Activated T-cell treated with anti-CD3 and anti-CD28 coated beads, Interleukin-2, amount 50 U/mL, for 24 hours (primary cell): Measurements from ENCODE around the gene HTR4.

ENCODE experiments used
- DNase-seq: peaks from one replicate; pipeline ENCODE4 v3.0.0-alpha.2; 2020
- H3K27ac Mint-ChIP-seq: 2 replicates; pipeline ENCODE4 v1.8.0; 2020; ENCODE audit warnings: mild to moderate bottlenecking, mixed read lengths
- H3K27me3 Mint-ChIP-seq: 2 replicates; pipeline ENCODE4 v1.8.0; 2020; ENCODE audit warnings: mixed read lengths
- H3K36me3 Mint-ChIP-seq: 2 replicates; pipeline ENCODE4 v1.8.0; 2020; ENCODE audit warnings: low read depth, mixed read lengths
- H3K4me1 Mint-ChIP-seq: 2 replicates; pipeline ENCODE4 v1.8.0; 2020; ENCODE audit warnings: low read depth, mixed read lengths
- H3K4me3 Mint-ChIP-seq: 2 replicates; pipeline ENCODE4 v1.8.0; 2020; ENCODE audit warnings: mild to moderate bottlenecking, moderate library complexity, mixed read lengths
- H3K9me3 Mint-ChIP-seq: 2 replicates; pipeline ENCODE4 v1.8.0; 2020; ENCODE audit warnings: mixed read lengths

Gene HTR4

DNA sequence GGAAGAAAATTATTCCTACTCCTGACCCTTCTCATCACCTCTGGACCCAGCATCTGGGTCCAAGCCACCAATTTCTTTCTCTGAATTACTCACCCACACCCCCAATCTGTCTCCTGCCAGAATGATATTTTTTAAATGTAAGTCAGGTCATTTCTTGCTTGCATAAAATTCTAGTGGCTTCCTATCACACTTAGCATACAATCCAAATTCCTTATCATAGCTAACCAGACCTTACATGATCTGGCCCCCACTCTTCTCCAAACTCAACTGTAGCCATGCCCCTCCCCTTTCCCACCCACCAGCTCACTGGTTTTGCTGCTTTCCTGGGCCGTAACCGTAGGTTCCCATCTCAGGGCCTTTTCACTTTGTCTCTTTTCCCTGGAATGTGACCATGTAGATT is 15.2 kb downstream of the HTR4 start:
- Mint-ChIP-seq H3K4me3 (no peak overlapping the region), H3K36me3 (no peaks in the 10 kb centered on the region), H3K27me3 (peaks cover 42% of the 10 kb centered on the region), H3K4me1 (no peaks in the 10 kb centered on the region), H3K9me3 (no peaks in the 10 kb centered on the region), H3K27ac (no peak overlapping the region)
- DNase-seq, result no peak

GRCh38 chr5:148636353-148636752 is 18.0 kb downstream of the HTR4 start:
- Mint-ChIP-seq H3K4me3 (no peak overlapping the region), H3K4me1 (peaks cover 9% of the 10 kb centered on the region), H3K9me3 (no peaks in the 10 kb centered on the region), H3K27me3 (peaks cover 45% of the 10 kb centered on the region), H3K27ac (no peak overlapping the region), H3K36me3 (no peaks in the 10 kb centered on the region)
- DNase-seq, result no peak

DNA sequence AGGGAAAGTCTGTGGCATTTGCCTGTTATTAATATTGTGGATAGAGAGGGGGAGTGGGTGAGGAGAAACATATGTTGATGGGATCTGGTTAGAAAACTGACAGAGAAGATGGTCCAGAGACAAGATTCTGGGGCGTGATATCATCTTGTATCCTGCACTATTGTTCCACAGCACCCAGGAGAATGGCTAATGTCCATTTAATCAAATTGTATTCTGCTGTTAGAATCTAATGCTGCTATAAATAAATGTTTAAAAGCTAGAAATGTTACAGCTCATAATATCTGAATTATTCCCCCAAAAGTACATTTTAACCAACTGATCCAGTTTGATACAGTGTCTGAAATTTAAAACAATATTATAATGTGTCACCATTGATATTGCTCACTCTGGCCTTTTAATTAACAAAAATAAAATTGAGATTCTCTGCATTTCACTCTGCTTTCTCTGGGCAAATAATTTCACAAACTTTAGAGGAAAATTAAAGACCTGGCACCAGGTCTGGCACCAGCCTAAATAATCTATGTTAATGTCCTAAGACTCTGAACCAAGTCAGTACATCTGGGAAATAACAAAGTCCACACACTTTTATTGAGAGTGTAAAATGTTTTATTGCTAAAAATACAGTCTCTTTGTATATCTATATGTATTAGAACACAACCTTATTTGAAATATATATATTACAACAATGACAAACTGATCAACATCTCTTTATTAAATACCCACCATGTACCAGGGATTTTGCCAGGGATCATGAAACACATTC is 18.8 kb downstream of the HTR4 start:
- peaks cover 9% of the 10 kb centered on the region for H3K4me1 Mint-ChIP-seq
- H3K27me3 Mint-ChIP-seq, result peaks cover 51% of the 10 kb centered on the region

GRCh38 chr5:148633067-148633377 is 21.3 kb downstream of the HTR4 start:
- H3K27ac Mint-ChIP-seq, result no peak overlapping the region
- H3K4me3 Mint-ChIP-seq, result no peak overlapping the region
- no peak for DNase-seq
- peaks cover 9% of the 10 kb centered on the region for H3K4me1 Mint-ChIP-seq
- H3K9me3 Mint-ChIP-seq, result no peaks in the 10 kb centered on the region
- no peaks in the 10 kb centered on the region for H3K36me3 Mint-ChIP-seq
- H3K27me3 Mint-ChIP-seq, result peaks cover 41% of the 10 kb centered on the region

More for the DNA sequence above, 18.8 kb downstream of the HTR4 start:
- no peaks in the 10 kb centered on the region for H3K36me3 Mint-ChIP-seq
- H3K4me3 Mint-ChIP-seq, result no peak overlapping the region
- no peaks in the 10 kb centered on the region for H3K9me3 Mint-ChIP-seq
- no peak for DNase-seq
- no peak overlapping the region for H3K27ac Mint-ChIP-seq

- H3K27ac Mint-ChIP-seq, result no peak overlapping the region
- H3K27me3 Mint-ChIP-seq, result peaks cover 36% of the 10 kb centered on the region
- no peaks in the 10 kb centered on the region for H3K9me3 Mint-ChIP-seq
- H3K4me1 Mint-ChIP-seq, result peaks cover 9% of the 10 kb centered on the region
- no peak overlapping the region for H3K4me3 Mint-ChIP-seq
- no peaks in the 10 kb centered on the region for H3K36me3 Mint-ChIP-seq
- no peak for DNase-seq
These were observed 21.9 kb downstream of the HTR4 start for GRCh38 chr5:148632255-148633066.

DNA sequence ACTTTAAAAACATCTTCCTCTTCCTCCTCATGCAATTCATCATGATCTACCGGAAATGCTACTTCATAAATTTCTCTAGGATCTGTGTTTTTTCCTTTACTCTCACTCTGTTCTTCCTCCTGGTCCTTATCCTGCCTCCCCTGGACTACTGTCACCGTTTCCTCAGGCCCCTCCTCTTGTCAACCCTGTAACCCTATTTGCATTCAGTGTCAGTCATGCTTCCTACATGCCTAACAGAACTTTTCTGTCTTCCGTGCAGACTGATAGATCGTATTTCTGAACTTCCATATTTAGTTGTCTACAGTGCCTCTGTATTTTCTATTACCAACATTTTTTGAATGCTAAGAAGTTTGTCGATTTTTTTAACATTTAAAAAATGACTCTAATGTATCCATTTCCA is 27.3 kb downstream of the HTR4 start:
- Mint-ChIP-seq H3K9me3 (no peaks in the 10 kb centered on the region), H3K27me3 (peaks cover 28% of the 10 kb centered on the region), H3K27ac (no peak overlapping the region), H3K4me1 (peaks cover 3% of the 10 kb centered on the region), H3K4me3 (no peak overlapping the region), H3K36me3 (no peaks in the 10 kb centered on the region)
- no peak for DNase-seq

DNA sequence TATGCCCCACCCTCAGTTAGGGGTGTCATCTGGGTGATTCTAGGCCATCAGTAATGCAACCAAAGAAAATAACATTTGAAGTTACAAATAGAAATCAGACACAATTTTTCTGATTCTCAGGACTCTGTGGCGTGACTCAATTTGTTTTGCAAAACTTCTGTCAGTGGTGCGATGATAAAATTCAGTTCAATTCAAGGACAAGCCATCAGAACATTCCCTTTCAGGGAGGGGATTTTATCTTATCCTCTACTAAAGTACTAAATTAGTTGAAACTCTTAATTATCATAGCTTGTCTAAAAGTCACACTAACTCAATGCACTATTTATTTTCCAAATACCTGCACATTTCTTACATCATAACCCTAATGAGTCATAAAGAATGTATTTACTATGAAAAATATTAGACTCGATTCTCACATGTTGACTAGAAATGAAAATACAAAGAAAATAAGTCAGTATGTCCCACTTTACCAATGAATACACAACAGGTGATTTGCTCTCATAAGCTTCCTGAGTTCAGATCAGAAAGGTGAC is 28.2 kb downstream of the HTR4 start:
- DNase-seq, result no peak
- H3K9me3 Mint-ChIP-seq, result no peaks in the 10 kb centered on the region
- H3K27ac Mint-ChIP-seq, result no peak overlapping the region

DNA sequence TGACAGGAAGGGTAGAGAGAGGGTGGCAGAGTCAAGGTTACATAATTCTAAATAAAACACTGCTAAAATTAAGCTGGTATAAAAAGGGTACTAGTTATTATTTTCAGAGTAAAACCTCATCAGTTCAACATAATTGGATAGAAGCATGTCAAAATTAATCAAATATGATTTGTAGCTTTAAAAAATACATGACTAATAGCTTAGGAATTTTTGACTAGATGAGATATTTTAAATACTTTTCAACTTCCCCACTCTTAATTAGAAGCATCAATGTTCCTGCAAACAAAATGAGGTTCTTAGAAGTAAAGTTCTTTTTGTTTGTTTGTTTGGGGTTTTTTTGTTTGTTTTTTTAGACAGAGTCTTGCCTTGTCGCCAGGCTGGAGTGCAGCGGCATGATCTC is 29.1 kb downstream of the HTR4 start:
- peaks cover 16% of the 10 kb centered on the region for H3K4me1 Mint-ChIP-seq
- H3K4me3 Mint-ChIP-seq, result no peak overlapping the region
- H3K27ac Mint-ChIP-seq, result no peak overlapping the region
- DNase-seq, result no peak
- H3K9me3 Mint-ChIP-seq, result no peaks in the 10 kb centered on the region
- H3K36me3 Mint-ChIP-seq, result no peaks in the 10 kb centered on the region
- H3K27me3 Mint-ChIP-seq, result peaks cover 17% of the 10 kb centered on the region

More for the DNA sequence above, 28.2 kb downstream of the HTR4 start:
- peaks cover 9% of the 10 kb centered on the region for H3K4me1 Mint-ChIP-seq
- H3K36me3 Mint-ChIP-seq, result no peaks in the 10 kb centered on the region
- no peak overlapping the region for H3K4me3 Mint-ChIP-seq
- peaks cover 24% of the 10 kb centered on the region for H3K27me3 Mint-ChIP-seq

- Mint-ChIP-seq H3K27ac (no peak overlapping the region), H3K4me1 (peaks cover 27% of the 10 kb centered on the region), H3K36me3 (no peaks in the 10 kb centered on the region), H3K27me3 (peaks cover 15% of the 10 kb centered on the region), H3K9me3 (no peaks in the 10 kb centered on the region), H3K4me3 (no peak overlapping the region)
- DNase-seq, result no peak
These were observed 30.6 kb downstream of the HTR4 start for GRCh38 chr5:148623741-148624140.

DNA sequence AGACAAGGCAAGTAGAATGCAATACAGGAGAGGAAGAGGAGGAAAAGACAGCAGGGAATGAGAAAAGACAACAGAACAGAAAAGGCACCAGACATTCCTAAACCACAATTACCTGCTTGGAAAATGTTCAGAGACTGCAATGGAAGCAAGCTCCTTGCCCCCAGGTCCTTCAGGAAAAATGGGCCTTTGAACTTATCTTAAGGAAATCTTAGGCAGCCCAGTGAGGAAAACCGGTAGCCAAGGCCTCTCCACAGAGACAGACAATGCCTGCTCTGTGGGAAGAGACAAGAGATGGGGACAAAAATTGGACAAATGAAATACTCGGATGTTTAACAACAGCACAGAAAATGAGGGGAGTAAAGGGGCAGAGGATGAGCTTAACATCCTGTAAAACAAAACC is 31.2 kb downstream of the HTR4 start:
- peaks cover 28% of the 10 kb centered on the region for H3K4me1 Mint-ChIP-seq
- H3K27ac Mint-ChIP-seq, result no peak overlapping the region
- H3K9me3 Mint-ChIP-seq, result no peaks in the 10 kb centered on the region

GRCh38 chr5:148620696-148621095 is 33.6 kb downstream of the HTR4 start:
- Mint-ChIP-seq H3K27me3 (peaks cover 12% of the 10 kb centered on the region), H3K27ac (no peak overlapping the region), H3K36me3 (no peaks in the 10 kb centered on the region), H3K9me3 (no peaks in the 10 kb centered on the region), H3K4me3 (no peak overlapping the region), H3K4me1 (peaks cover 28% of the 10 kb centered on the region)
- no peak for DNase-seq

More for the DNA sequence above, 31.2 kb downstream of the HTR4 start:
- peaks cover 15% of the 10 kb centered on the region for H3K27me3 Mint-ChIP-seq
- no peak for DNase-seq
- H3K36me3 Mint-ChIP-seq, result no peaks in the 10 kb centered on the region
- no peak overlapping the region for H3K4me3 Mint-ChIP-seq

DNA sequence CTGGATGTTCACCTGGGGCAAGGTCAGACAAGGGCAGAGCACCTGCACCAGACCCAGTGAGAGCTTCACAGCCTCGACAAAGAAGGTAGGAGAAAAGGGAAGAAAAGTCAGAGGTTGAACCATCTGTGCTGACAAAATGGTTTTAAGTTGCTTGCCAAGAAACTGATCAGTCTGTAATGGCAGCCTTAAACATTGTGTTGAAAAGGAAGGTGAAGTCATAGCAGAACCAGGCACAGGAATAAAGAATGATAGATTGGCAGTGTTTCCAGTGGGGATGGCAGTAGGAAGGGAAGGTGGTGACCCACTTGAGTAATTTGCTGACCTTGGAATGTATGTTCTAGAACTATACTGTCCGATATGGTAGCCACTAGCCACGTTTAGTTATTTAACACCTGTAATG is 34.2 kb downstream of the HTR4 start:
- Mint-ChIP-seq H3K4me3 (no peak overlapping the region), H3K36me3 (no peaks in the 10 kb centered on the region), H3K27me3 (peaks cover 12% of the 10 kb centered on the region), H3K9me3 (no peaks in the 10 kb centered on the region), H3K27ac (no peak overlapping the region), H3K4me1 (peaks cover 28% of the 10 kb centered on the region)
- no peak for DNase-seq

DNA sequence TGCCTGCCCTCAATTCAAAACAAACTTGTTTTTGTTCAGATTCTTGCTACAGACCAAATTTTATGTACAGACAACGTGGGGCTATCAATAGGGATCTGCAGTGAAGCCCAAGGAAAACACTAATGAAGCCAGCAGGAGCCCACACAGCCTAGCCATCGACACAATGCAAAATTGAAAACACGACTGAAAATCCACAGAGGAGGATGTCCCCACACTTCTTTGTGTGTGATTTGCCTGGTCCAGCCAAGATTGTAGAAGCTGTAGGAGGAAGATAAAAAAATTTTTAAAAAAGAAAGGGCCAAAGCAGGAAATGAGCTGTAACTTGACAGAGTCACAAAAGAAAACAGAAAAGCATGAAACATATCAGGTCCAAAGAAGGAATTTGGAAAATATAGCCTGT is 34.8 kb downstream of the HTR4 start:
- Mint-ChIP-seq H3K27me3 (peaks cover 12% of the 10 kb centered on the region), H3K9me3 (no peaks in the 10 kb centered on the region), H3K4me1 (peaks cover 28% of the 10 kb centered on the region), H3K27ac (no peak overlapping the region), H3K4me3 (no peak overlapping the region), H3K36me3 (no peaks in the 10 kb centered on the region)
- DNase-seq, result no peak

GRCh38 chr5:148615644-148616275 is 38.6 kb downstream of the HTR4 start:
- no peak for DNase-seq

GRCh38 chr5:148607406-148607805 is 46.9 kb downstream of the HTR4 start:
- H3K36me3 Mint-ChIP-seq, result no peaks in the 10 kb centered on the region
- H3K4me3 Mint-ChIP-seq, result no peak overlapping the region
- no peak for DNase-seq
- no peak overlapping the region for H3K27ac Mint-ChIP-seq
- no peaks in the 10 kb centered on the region for H3K9me3 Mint-ChIP-seq
- H3K27me3 Mint-ChIP-seq, result no peaks in the 10 kb centered on the region
- no peaks in the 10 kb centered on the region for H3K4me1 Mint-ChIP-seq

More at GRCh38 chr5:148615644-148616275, 38.6 kb downstream of the HTR4 start:
- H3K4me1 Mint-ChIP-seq, result peaks cover 15% of the 10 kb centered on the region
- H3K27ac Mint-ChIP-seq, result no peak overlapping the region
- H3K36me3 Mint-ChIP-seq, result no peaks in the 10 kb centered on the region
- H3K9me3 Mint-ChIP-seq, result no peaks in the 10 kb centered on the region
- peaks cover 2% of the 10 kb centered on the region for H3K27me3 Mint-ChIP-seq
- H3K4me3 Mint-ChIP-seq, result no peak overlapping the region
